H54 (cell line): ENCODE results near the gene LGALS3BP.

ENCODE experiments used
- DNase-seq: peaks from one replicate; pipeline ENCODE4 v3.0.0; 2011; ENCODE audit warnings: low spot score, mixed read lengths; ENCODE audit not compliant: insufficient read length
- FAIRE-seq: peaks from 3 replicates; lab custom pipeline; 2011; peaks lifted over from hg19 to GRCh38; lab: Jason Lieb, UNC
- POLR2A ChIP-seq: IDR thresholded peaks from 2 replicates; pipeline ENCODE4 v1.6.1; 2011; ENCODE audit warnings: low read depth, mild to moderate bottlenecking, low read length

The LGALS3BP gene

GRCh38 chr17:78998311-78999055 lies 18.8 kb upstream of the LGALS3BP start:
- DNase-seq (no peak), FAIRE-seq (no peak)
- TF ChIP-seq POLR2A, result no peak

GRCh38 chr17:78997881-78998280 lies 18.2 kb upstream of the LGALS3BP start:
- DNase-seq (no peak), FAIRE-seq (no peak)
- no peak for TF ChIP-seq POLR2A

GRCh38 chr17:78997231-78997741 lies 17.6 kb upstream of the LGALS3BP start:
- FAIRE-seq (no peak), DNase-seq (no peak)
- no peak for TF ChIP-seq POLR2A

GRCh38 chr17:78996781-78997201 lies 17.1 kb upstream of the LGALS3BP start:
- no peak for FAIRE-seq
- TF ChIP-seq POLR2A, result no peak
- no peak for DNase-seq

GRCh38 chr17:78995761-78996451 lies 16.2 kb upstream of the LGALS3BP start:
- no peak for DNase-seq
- no peak for FAIRE-seq
- TF ChIP-seq POLR2A, result no peak

DNA sequence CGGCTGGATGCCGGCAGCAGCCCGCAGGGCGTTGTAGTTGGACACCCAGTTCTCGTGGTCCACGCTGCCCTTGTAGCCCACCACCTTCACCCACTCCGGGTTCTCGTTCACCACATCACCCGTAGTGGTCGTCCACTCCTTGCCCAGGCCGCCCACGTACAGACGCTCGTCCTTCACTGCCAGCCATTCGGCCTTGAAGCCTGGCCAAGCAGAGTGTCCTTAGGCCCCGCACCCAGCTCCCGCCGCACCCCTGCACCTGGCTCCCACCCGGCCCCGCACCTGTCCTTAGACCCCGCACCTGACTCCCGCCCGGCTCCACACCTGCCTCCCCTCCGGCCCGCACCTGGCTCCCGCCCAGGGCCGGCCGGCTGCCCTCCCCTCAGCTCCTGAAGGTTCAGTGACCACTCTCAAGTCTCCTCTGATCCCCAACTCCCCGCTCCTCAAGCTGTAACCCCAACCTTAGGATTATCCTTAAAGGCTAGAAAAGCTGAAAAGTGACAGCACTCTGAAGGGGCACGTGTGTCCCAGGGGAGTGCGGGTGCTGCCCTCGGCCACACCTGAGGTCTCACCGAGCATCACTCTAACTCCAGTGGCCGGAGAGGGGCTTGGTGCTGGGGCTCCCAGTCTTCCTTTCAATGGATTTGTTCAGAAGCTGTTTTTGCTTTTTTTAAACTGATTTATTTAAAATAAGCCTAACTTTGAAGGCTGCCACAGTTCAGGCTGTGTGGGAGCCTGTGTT lies 15.5 kb upstream of the LGALS3BP start:
- FAIRE-seq, result no peak
- DNase-seq, result no peak
- TF ChIP-seq POLR2A, result no peak

DNA sequence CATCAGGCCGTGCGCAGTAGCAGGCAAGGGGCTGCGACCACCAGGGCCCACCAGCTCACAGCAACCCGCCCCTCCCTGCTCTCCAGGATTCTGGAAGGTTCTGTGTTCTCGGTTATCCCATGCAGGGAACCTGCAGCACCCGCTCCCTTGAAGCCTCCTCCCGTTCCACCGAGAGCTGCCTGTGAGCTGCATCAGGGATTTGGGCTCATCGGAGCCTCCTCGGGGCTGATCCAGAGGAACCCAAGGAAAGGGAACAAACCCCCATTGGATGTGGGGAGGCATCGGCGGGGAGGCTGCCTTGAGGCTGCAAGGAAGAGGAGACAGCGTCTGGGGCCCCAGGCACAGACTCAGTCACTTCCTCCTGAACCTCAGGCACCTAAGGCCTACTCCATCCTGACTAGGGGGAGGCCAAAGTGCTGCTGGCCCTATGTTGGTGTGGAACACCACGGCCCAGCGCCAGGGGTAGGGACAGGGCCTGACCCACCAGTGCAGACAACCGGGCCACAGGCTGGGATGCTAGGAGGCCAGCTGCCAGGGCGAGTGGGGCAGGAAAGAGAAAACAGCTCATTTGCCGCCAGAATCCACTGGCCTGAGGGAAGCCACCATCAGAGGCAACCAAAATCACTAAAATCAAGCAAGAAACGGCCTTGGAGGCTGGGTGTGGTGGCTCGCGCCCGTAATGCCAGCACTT lies 14.4 kb upstream of the LGALS3BP start:
- no peak for FAIRE-seq
- DNase-seq, result no peak
- no peak for TF ChIP-seq POLR2A

DNA sequence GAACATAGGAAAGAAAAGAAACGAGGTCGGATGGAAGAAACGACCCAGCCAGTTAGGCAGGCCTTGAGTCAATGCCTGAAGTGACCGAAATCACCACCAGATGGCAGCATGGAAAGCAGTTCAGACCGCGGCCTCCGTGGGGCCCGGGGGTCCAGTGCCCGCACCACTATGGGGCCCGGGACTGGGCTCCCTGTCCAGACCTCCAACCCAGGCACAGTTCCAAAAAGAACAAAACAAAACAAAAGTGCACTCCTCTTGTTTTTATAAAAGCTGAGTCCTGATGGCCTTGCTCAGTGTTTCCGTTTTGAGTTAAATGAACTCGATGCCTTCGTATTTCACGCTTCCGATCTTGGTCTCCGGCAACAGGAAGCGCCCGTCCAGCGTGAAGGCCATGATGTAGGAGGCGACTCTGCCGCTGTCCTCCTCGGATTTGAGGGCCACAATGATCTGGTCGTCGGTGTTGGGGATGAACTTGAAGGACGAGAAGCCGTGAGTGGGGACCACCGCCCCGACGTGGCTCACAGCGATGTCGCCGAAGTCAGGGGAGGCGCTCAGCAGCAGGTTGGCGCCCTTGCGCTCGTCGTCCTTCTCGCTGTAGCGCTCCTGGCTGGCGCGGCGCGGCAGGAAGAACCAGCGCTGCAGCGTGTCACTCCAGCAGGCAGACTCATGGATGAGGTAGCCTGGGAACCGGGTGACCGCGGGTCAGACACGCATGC lies 13.7 kb upstream of the LGALS3BP start:
- no peak for FAIRE-seq
- no peak for DNase-seq
- TF ChIP-seq POLR2A, result no peak

DNA sequence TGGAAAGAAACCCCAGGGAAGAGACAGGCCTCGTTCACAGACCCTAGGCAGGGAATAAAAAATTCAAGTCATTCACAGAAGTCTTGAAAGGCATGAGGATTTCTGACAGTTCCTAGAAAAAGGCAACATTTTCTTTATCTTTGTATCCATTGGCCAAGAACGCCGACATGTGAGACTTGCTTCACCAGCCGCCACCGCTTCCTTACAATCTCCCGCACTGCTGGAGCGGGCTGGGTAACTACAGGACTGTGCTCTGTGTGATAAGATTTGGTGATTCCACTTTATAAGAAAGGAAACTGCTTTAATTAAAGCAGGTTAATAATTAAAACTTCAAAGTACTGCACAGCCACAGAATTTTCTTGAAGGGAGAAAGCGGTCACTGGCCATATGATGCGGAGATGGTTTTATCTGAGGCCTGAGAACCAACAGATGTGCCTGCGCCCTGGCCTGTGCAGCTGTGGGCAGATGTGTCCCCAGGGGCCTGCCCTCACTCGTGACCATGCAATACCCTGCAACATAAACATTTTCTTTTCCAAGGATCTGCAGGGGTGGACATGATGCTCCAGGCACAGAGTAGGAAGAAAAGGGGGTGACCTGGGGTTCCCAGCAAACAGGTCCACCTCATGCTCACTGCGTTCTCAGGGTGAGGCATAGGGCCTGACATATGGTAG lies 13.0 kb upstream of the LGALS3BP start:
- TF ChIP-seq POLR2A, result no peak
- DNase-seq (no peak), FAIRE-seq (no peak)

- FAIRE-seq, result no peak
Measured at GRCh38 chr17:78991906-78992532, 12.3 kb upstream of the LGALS3BP start.

GRCh38 chr17:78991017-78991738 lies 11.5 kb upstream of the LGALS3BP start:
- no peak for TF ChIP-seq POLR2A
- DNase-seq, result no peak
- FAIRE-seq, result no peak

More at GRCh38 chr17:78991906-78992532, 12.3 kb upstream of the LGALS3BP start:
- no peak for TF ChIP-seq POLR2A
- DNase-seq, result no peak

- no peak for FAIRE-seq
- no peak for TF ChIP-seq POLR2A
- no peak for DNase-seq
Measured at GRCh38 chr17:78990349-78991016, 10.8 kb upstream of the LGALS3BP start.
